ENCODE results near the gene C14orf132.
"Not testable (repeated sequence)": the region's sequence is repeated elsewhere in the genome, so short reads cannot be mapped to it uniquely, and the experiment has no call there.

The C14orf132 gene

DNA sequence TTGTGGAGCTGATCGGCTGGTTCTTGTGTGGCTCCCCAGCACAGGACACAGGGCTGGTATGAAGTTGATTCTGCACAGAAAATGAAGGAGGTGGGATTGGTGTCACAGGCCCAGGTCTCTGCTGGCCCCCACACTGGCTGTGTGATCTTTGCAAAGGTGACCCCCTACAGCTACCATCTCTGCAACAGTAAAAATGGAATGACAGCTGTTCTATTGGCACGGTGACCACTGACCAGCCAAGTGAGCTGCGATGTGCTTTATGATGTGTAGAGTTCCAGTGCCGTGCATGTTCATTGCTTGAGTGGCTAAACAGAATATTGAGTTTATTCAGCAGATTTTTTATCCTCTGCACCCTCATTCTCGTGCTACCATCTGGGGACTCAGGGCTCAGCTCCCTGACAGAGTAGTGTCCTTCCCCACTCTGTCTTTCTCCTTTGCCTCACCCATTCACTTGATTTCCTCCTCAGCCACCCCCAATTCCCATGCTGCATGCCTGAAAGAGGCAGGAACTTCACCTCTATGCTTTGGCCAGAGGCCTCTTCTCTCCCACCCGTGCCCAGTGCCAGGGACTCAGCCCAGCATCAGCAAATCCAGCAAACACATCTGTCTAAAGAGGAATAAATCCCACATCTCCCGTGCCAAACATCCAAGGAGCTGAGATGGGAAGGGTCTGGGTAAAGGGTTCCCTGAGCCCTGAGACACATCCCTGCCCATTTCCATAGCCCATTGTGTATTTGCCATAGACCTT is 21.2 kb downstream of the C14orf132 start:
- no peak for DNase-seq

DNA sequence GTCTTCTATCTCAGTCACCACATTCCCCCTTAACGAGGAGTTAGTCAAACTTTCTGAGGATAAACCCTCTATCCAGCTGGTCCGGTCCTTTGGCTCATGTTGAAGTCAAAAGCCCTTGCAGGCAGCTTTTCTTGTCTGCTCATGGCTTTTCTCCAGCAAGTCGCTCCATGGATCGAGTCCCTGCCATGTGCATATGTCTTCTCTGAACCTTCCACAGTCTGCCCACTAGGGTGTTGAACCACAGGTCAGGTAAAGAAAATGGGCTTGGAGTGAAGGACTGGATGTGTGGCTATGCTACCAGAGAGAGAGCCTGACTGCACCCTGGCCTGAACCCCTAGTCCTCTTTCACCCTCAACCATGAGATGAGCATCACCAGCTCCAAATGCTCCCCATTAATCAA is 22.8 kb downstream of the C14orf132 start:
- DNase-seq = no peak

DNA sequence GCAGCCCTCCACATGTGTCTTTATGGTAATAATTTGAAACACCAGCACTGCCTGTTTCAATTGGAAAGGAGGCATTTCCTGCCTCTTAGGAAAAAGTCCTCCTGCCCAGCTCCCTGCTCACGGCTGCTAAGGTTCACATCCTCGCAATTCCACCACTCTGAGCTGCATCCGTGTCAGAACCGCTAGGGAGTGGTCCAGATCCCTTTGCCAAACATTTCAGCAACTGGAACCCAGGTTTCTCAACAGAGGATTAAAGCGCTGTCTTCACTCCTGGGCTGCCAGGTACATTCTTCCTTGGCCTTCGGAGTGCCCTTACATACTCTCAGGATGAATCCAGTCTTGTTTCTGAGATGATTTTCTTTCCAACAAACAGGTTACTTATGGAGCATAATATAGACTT is 23.3 kb downstream of the C14orf132 start:
- no peak for DNase-seq

DNA sequence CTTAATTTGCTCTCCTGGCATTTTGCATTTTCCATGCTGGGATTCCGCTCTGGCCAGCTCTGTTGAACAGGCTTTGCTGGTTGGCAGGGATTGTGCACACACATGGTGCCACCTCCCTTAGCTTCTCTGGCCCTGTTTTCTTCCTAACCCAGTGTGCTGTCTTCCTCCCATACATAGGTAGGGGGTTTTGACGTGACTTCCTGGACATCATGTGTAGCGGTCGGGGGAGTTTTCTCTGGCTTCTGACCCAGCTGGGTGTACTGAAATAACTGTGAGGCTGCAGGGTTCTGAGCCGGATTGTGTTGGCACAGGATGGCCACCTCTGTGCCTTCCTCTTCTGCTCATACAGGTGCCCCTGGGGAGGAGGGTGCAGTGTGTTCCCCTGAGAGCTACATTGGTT is 25.7 kb downstream of the C14orf132 start:
- DNase-seq = no peak

DNA sequence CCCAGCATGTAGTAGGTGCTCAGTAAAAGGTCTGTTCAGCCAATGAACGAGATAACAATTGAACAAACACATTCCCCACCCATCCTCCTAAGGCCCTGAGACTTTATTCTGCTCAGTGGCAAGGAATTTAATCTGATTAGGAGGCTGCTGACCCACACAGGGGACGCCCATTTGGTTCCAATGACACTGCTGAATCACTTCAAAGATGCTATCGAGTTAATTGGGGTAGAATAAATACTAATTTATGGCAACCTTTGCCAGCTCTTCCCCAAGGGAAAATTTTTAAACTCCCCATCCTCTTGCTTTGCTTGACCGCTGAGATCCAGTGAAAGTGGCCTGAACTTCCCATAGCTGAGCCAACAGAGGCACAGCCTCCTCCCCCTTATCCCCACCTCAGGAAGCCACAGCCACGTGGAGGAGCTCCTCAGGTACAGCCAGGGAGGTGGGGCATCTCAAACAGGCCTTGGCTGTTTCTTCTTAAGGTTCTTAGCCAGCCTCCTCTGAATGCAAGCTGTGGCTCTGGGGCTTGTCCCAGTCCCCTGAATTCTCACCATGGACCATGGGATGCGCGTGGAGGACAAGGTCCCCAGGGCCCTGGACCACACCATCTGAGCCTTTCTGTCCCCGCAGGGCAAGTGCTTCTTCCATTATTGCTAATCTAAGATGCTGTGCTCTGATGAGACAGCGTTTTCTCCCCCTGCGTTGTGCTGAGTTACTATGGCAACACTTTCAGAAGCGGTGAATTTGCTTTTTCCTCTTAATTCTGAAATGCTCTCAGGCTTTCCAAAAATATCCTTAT is 26.7 kb downstream of the C14orf132 start:
- no peak for DNase-seq

DNA sequence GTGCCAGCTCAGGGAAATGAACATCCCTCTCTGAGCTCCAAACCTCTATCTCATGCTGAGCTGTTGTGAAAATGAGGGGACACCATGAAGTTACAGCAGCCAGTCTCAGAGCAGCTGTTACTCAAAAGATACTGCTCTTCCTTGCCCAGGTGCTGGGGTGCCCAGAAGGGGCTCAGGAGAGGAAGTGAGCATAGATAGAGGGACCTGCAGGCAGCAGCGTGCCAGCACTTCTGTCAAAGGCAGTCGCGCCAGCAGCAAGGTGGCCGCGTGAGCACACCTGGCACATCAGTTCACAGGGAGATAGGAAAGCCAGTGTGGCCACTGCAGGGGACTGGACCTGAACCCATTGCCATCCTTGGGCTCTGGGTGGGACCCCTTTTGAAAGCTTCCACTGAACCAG is 27.8 kb downstream of the C14orf132 start:
- DNase-seq = no peak

DNA sequence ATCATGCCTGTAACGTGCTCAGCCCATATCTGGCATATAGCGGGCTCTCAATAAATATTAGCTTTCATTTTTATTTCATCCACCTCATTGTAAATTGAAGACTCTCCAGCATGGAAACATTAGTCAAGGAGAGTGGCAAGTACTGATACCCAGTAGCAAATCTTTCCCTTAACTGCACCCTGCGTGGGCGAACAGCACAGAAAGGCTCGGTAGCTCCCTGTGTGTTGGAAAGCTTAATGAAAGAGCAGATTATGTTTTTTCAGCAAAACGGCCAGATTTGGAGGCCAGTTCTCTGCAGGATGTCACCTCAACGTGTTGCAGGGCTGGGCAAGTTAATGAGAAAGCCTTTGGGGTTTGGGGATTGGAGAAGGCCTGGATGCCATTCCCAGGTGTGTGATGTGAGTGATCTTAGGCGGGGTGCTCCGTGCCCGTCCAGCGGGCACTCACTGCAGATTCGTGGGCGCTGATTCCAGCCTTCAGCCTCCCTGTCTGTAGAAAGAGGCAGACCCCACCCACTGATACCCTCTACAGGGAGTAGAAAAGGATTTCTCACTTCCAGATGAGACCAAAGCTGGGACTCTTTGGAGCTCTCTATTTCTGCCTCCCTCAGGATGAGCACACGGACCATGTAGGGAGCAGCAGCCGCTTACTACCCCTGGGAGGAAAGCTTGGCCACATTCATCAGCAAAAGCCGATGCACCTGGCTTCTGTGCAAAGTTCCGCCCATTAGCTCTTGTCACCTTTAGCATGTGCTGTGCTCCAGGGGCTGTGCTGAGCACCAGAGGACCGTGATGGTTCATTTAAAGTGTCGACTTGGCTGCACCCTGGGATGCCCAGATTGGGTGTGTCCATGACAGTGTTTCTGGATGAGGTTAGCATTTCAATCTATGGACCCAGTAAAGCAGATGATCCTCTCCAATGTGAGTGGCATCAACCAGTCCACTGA is 29.1 kb downstream of the C14orf132 start:
- no peak for DNase-seq

DNA sequence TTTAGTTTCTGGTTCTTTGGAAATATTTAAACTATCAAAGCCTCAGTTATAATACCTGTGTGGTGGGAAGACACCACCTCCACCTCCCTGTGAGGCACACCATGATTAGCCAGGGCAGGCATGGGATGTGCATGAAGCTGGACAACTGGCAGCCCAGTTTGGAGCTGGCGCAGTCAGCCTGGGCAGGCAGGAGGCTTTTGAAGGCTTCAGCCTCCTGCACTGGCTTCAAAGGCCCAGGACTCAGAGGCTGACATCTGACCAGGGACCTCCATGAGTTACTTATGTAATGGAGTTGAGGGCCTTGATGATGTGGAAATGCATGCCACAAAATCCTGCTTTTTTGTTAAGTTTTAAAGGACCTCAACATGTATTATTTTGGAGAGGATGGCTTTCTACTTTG is 30.3 kb downstream of the C14orf132 start:
- no peak for DNase-seq

DNA sequence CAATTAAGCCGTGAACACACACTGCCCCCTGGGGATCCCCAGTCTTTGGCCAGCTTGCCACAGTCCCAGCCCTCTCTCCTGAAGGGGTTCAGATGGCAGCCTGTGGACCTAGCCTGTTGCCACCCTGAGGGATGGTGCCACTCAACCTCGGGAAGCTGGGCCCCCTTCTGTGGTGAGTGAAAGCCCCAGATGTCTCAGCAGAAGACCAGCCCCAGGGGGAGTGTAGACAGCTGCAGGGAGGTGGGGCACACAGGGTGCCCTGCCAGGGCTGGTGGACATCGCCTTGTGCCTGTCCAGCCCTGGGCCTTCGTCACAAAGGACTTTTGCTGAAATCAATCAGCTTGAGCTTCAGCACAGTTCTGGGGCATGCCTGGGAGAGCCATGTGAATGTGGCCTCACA is 32.4 kb downstream of the C14orf132 start:
- DNase-seq = no peak

DNA sequence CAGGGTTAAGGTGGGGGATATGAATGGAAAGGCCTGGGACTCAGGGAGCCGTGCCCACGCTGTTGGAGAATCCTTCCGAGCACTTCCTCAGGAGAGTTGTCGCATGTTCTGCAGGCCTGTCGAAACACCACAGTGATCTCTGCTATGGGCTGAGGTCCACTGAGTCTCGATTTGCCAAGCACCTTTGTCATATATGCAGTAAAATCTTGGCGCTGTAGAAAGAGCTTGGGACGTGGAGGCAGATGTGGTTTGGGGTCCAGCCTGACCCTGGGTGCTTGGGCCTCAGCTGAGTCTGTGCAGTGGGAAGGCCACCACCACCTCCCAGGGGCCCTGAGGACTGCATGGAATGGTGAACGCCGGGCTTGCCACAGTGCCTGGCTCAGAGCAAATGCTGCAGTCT is 32.9 kb downstream of the C14orf132 start:
- no peak for DNase-seq

DNA sequence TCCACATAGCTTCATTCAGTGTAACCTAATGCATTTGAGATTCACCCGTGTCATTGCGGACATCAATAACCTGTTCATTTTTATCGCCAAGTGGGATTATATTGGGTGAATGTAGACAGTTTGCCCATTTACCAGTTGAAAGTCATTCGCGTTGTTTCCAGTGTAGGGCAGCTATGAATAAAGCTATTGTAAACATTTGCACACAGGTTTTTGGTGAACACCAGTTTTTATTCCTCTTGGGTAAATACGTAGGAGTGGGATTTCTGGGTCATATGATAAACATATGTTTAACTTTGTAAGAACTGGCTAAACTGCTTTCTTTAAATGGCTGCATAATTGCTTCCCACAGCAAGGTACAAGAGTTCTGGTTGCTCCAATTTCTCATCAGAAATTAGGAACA is 33.6 kb downstream of the C14orf132 start:
- no peak for DNase-seq

DNA sequence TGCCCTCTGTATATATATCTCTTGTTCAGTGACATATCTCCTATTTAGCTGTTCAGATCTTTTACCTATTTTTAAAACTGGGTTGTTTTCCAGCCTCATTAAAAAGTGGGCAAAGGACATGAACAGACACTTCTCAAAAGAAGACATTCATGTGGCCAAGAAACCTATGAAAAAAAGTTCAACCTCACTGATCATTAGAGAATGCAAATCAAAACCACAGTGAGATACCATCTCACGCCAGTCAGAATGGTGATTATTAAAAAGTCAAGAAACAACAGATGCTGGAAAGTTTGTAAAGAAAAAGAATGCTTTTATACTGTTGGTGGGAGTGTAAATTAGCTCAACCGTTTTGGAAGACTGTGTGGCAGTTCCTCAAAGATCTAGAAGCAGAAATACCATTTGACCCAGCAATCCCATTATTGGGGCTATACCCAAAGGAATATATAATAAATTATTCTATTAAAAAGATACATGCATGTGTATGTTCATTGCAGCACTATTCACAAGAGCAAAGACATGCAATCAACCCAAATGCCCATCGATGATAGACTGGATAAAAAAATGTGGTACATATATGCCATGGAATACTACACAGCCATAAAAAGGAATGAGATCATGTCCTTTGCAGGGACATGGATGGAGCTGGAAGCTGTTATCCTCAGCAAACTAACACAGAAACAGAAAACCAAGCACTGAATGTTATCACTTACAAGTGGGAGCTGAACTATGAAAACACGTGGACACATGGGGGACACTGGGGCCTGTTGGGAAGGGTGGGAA is 34.3 kb downstream of the C14orf132 start:
- not testable (repeated sequence) for DNase-seq

DNA sequence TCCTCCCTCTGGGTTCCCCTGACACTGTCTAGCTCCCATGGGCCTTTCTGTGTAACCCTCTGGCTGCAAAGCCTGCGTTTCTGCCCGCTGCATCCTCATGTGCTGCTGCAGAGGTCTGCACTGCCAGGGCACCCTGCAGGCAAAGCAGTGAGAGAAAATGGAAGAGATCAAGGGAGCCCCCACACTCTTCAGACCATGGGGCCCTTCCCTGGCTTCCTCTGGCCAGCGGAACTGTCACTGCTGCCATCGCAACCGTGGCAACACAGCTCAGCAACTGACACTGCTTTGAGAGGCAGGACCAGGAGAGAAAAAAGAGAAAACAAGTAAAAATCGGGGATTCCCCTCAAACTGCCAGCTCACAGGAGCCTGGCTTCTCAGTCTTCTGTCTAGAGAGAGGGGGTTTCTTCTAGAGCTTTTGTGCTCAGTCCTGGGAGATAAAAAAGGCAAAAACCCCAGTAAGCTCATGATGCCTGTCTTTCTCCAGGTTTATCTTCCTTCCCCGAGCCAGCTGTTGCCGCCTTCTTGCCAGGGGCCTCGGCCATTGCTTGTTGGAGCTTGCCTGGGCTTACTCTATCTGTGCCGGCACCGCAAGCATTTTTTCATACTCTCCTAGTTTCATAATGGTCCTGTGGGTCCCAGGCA is 38.9 kb downstream of the C14orf132 start:
- peak; percentile 52 for DNase-seq

DNA sequence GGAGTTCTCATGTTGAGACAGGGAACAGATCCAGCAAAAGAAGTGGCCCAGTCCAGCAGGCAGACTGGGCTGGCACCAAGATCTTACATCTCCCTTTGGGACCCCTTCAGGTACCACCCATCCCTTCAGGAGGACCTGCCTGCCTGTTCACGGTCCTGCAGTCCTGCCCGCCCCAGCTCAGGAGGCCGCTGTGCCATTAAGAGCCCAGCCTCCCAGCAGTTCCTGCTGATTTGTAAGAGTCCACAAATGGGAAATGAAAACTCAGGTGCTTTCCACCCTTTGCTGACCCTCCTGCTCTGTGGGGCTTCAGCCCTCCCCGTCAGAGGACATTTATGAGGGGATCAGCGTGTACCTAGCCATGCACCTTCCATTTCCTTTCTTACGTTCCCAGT is 39.5 kb downstream of the C14orf132 start:
- no peak for DNase-seq

DNA sequence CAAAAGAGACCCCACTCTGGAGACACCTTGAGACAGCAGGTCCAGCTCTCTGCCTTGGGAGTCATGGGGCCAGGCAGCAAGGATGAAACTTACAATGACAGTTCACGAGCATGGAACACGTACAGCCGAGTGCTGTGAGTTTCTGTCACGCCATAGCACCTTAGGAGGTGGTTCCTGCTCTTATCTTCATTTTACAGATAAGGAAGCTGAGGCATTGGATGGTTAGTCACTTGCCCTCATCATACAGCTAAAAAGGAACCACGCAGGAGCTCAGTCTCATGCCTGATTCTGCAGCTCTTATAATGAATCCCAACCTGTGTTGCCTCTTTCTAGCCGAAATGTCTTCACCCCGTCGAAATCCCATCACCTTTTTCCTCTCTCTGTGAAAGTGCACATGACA is 39.9 kb downstream of the C14orf132 start:
- no peak for DNase-seq

DNA sequence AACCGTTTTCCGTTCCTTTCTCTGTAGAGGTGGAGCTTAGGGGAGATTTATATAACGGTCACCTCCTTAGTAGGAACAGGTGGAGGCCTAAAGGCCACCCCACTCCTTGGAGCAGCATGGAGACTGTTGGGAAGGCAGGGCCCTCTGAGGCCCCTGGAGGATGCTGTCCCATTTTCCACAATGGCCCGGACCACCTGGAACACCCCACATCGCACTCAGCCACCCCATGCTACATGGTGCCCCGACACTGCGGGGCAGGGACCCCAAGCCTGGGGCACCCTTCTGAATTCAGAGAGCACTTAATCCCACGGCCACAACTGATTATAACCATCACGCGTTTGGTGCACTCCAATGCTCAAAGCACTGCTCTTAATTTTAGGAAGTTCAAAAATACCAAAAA is 41.4 kb downstream of the C14orf132 start:
- DNase-seq = no peak

DNA sequence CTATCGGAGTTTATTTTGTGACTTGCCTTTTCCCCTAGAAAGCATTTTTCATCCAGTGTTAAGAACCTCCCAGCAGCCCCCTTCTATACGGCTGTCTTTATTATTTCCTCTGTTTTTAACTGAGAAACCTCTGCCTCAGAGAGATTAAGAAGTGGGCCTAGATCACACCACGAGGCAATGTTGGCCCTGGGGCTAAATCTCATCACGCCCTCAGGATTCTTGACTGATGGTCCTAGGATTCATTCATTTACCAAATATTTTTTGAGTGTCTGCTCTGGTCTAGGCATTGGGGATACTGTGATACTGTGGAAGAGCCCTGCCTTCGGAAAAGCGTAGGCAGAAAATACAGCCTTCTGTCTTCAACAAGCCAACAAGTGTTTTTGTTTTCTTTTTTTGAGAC is 42.1 kb downstream of the C14orf132 start:
- no peak for DNase-seq

DNA sequence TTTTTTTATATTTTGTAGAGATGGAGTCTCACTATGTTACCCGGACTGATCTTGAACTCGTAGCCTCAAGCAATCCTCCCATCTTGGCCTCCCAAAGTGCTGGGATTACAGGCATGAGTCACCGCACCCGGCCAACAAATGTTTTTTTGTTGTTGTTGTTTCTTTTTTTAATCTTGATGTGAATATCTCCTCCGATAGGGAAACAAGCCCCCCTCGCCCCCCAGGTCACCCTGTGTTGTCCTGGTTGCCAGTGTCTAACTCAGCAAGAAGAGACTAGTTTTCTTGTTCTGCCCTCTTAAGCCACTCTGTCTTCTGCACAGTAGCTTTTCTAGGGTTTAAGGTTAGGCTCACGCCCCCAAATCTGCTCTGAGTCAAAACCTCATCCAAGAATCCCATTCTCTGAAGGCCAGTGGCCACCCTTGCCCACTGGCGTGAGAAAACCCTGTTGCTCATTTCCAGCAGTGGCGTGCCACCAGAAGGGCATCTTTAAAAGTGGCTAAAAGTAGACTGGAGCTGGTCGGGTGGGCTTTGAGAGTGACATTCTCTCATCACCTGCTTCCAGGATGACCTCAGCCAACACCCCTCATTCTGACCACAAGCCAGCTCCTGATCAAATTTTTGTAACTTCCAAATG is 42.7 kb downstream of the C14orf132 start:
- DNase-seq = no peak

DNA sequence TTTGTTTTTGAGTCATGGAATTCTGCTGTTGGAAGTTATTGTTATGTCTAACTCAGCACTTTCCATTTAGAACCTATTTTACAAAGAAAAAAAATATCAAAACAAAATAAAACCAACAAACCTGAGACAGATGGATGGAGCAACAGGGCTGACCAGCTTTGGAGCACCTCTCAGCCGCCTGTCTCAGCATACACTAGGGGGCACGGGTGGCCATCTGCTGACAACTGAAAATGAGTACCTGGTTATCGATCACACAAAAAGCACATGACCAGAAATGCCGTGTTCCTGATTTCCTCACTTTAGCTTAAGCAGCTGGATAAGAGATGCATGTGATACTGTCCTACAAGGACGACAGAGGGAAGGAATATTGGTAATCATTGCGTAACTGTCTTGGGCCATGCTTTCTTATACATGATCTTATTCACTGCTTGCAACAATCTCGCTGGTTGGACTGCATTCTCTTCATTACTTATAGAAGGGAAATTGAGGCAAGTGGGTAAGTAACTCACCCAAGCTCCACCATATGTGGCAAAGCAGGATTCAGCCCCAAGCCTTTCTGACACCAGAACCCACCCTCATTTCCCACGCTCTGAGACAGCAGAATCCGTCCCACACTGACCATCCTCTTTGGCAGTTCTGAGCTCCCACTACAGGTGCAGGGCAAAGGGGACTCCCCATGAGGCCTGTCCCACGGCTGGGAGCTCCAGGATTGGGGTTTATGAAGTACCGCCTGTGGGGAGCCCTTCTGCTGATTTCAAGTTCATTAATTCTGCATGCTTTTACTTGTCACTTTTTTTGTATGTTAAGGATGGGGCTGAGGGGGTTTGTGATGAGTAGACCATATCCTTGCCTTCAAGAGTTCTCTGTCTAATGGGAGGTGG is 43.5 kb downstream of the C14orf132 start:
- no peak for DNase-seq

DNA sequence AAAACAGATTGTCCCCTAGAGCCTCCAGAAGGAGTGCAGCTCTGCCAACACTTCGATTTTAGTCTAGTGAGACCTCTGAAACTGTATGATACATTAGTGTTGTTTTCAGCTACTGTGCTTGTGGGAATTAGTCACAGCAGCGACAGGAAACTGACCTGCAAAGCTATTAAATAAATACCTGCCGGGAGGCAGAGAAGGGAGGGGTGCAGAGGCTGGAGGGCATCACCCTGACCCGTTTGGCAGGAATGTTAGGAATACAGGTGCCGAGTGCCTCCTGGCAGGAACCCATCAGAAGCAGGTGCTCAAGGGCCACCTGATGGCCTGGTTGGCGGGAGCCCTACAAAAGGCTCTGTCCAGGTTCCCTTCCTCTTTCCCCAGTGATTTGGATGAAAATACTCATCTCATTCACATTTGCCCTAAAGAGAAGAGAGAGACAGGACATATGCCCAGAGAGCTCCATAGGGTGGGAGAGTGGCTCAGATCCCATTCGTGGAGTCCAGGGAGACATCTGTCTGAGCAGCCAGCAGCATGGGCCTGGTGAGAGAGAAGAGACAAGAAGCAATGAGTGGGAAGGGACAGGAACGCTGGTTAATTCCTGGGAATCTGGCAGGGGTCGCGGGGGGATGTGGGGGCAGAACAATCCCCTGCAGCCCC is 44.6 kb downstream of the C14orf132 start:
- DNase-seq = no peak
